ENCODE data around the gene PTPRD.

DNA sequence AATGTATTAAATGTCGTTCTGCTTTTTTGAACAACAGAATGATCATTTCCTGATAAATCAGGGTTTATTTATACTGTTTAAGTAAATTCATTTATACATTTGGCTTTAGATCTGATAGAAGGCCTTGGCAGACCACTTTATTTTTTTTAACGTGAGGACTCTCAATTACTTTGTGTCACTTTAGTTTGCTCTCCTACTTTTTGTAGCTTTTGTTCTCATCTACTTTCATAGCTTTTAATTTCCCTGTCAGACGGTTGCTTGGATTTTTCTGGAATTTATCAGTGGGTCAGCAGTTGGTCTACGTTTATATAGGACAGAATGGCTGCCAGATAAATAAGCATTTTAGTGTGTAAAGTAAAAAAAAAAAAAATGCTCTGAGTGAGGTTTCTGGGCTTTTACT is 1910.9 kb downstream of the PTPRD start:
- TF ChIP-seq, protein P1, sequence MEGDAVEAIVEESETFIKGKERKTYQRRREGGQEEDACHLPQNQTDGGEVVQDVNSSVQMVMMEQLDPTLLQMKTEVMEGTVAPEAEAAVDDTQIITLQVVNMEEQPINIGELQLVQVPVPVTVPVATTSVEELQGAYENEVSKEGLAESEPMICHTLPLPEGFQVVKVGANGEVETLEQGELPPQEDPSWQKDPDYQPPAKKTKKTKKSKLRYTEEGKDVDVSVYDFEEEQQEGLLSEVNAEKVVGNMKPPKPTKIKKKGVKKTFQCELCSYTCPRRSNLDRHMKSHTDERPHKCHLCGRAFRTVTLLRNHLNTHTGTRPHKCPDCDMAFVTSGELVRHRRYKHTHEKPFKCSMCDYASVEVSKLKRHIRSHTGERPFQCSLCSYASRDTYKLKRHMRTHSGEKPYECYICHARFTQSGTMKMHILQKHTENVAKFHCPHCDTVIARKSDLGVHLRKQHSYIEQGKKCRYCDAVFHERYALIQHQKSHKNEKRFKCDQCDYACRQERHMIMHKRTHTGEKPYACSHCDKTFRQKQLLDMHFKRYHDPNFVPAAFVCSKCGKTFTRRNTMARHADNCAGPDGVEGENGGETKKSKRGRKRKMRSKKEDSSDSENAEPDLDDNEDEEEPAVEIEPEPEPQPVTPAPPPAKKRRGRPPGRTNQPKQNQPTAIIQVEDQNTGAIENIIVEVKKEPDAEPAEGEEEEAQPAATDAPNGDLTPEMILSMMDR (conservative IDR thresholded peaks at IDR 0.05; ENCODE audit: low read length): no peak
- TF ChIP-seq EZH2phosphoT487 (IDR thresholded peaks at IDR 0.05; ENCODE audit: borderline replicate concordance, low read depth, low read length): no peak

All from OCI-LY7 (cell line).